Ishikawa (cell line): ENCODE data around the gene PLEKHA6.

ENCODE experiments used
- RAD21 ChIP-seq: IDR thresholded peaks from 2 replicates; pipeline ENCODE4 v1.6.1; 2012; ENCODE audit warnings: low read depth
- TAF1 ChIP-seq: IDR thresholded peaks from 2 replicates; pipeline ENCODE4 v1.6.1; 2012; ENCODE audit warnings: low read depth, mild to moderate bottlenecking
- USF1 ChIP-seq: IDR thresholded peaks from 2 replicates; pipeline ENCODE4 v1.6.1; 2012

- TF ChIP-seq RAD21 (no peak), USF1 (no peak), TAF1 (no peak)
Measured at GRCh38 chr1:204194771-204195170, 165.0 kb downstream of the PLEKHA6 start.
